ENCODE data around the gene GADD45B.
"Not testable (repeated sequence)": the region's sequence is repeated elsewhere in the genome, so short reads cannot be mapped to it uniquely, and the experiment has no call there.

GADD45B gene

GRCh38 chr19:2469102-2469914 lies 6.6 kb upstream of the GADD45B start:
- DNase-seq (ENCODE audit: low spot score): no peak

GRCh38 chr19:2469915-2470200 lies 6.1 kb upstream of the GADD45B start:
- not testable (repeated sequence) for DNase-seq (ENCODE audit: low spot score)

GRCh38 chr19:2474232-2475017 lies 1.5 kb upstream of the GADD45B start:
- DNase-seq (ENCODE audit: low spot score): peak; percentile 91

- DNase-seq (ENCODE audit: low spot score): peak; percentile 86
These were observed 767 bp upstream of the GADD45B start for GRCh38 chr19:2475018-2475701.

- peak; percentile 59 for DNase-seq (ENCODE audit: low spot score)
These were observed 669 bp downstream of the GADD45B start for GRCh38 chr19:2476451-2477140.

GRCh38 chr19:2477141-2477710 lies 1.3 kb downstream of the GADD45B start:
- peak; percentile 53 for DNase-seq (ENCODE audit: low spot score)

GRCh38 chr19:2477732-2478191 lies 1.8 kb downstream of the GADD45B start:
- peak; percentile 76 for DNase-seq (ENCODE audit: low spot score)

GRCh38 chr19:2478278-2478755 lies 2.4 kb downstream of the GADD45B start:
- peak; percentile 87 for DNase-seq (ENCODE audit: low spot score)

GRCh38 chr19:2478756-2479555 lies 3.0 kb downstream of the GADD45B start:
- peak; percentile 70 for DNase-seq (ENCODE audit: low spot score)

GRCh38 chr19:2479556-2480194 lies 3.7 kb downstream of the GADD45B start:
- DNase-seq (ENCODE audit: low spot score): no peak

GRCh38 chr19:2481466-2481865 lies 5.5 kb downstream of the GADD45B start:
- DNase-seq (ENCODE audit: low spot score): no peak

GRCh38 chr19:2482354-2483038 lies 6.6 kb downstream of the GADD45B start:
- no peak for DNase-seq (ENCODE audit: low spot score)

- DNase-seq (ENCODE audit: low spot score): no peak
These were observed 7.2 kb downstream of the GADD45B start for GRCh38 chr19:2483084-2483483.

GRCh38 chr19:2483484-2484151 lies 7.7 kb downstream of the GADD45B start:
- DNase-seq (ENCODE audit: low spot score): no peak

- no peak for DNase-seq (ENCODE audit: low spot score)
These were observed 8.4 kb downstream of the GADD45B start for GRCh38 chr19:2484178-2484937.

- DNase-seq (ENCODE audit: low spot score): no peak
These were observed 9.5 kb downstream of the GADD45B start for GRCh38 chr19:2485428-2485827.

GRCh38 chr19:2487090-2487489 lies 11.2 kb downstream of the GADD45B start:
- DNase-seq (ENCODE audit: low spot score): no peak

- DNase-seq (ENCODE audit: low spot score): no peak
These were observed 11.9 kb downstream of the GADD45B start for GRCh38 chr19:2487842-2488241.
